GM08714 (cell line): ENCODE results near the gene LTO1.

Experiments
- H3K4me3 ChIP-seq: fragments of 200-500 bp; sonication (Bioruptor generic); 2 replicates; pipeline ENCODE4 v1.5.1; 2014; ENCODE audit warnings: mild to moderate bottlenecking, low read length, inconsistent platforms
- ZNF274 ChIP-seq: IDR thresholded peaks from 2 replicates; pipeline ENCODE4 v1.6.1; 2012; ENCODE audit warnings: mild to moderate bottlenecking, low read depth, low read length

LTO1 gene

GRCh38 chr11:69644962-69645675, 30.0 kb downstream of the LTO1 start:
- H3K4me3 ChIP-seq: no peak overlapping the region
- TF ChIP-seq ZNF274: no peak

DNA sequence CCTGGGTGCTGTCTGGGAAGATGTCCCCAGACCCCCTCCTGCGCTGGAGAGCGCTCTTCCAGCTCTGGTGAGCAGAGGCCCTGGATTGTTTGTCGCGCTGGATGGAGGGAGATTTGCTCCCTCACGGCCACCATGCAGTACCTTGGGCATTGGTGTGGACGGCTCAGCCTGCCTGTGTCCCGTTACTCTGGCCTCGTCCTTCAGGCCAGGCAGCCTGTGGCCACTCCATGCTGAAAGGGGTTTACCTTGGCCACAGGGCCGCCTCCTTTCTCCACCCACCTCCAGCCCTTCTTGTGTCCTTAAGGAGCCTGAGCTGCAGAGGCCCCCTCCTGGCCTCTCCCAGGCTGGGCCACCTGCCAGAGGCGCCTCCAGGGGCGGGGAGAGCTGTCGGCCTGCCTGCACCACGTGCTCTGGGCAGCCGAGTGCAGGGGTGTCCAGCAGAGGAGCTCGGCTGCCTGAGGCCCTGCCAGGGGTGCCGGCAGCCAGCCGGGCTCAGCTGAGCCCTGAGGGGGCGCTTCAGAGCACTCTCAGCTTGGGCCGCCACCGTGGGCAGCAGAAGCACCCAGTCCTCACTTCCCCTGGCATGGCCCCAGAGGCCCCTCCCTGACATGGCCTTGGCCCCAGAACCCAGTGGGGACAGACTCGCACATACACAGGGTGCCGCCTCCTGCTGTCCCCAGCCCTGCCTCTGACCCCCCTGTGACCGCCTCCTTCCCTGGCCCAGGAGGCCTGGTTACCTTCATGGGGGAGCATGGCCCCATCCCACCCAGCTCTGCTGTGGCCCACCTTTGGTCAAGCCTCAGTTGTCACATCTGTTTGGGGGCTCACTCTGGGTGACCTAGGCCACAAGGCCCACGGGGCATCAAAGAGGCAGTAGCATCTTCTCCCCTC, 30.8 kb downstream of the LTO1 start:
- H3K4me3 ChIP-seq: no peak overlapping the region
- TF ChIP-seq ZNF274: no peak

GRCh38 chr11:69643646-69644045, 31.5 kb downstream of the LTO1 start:
- no peak for TF ChIP-seq ZNF274
- H3K4me3 ChIP-seq: no peak overlapping the region

GRCh38 chr11:69642913-69643632, 32.1 kb downstream of the LTO1 start:
- peak overlapping the region; percentile 54; the same call in 1 of the 2 replicates for H3K4me3 ChIP-seq
- no peak for TF ChIP-seq ZNF274

DNA sequence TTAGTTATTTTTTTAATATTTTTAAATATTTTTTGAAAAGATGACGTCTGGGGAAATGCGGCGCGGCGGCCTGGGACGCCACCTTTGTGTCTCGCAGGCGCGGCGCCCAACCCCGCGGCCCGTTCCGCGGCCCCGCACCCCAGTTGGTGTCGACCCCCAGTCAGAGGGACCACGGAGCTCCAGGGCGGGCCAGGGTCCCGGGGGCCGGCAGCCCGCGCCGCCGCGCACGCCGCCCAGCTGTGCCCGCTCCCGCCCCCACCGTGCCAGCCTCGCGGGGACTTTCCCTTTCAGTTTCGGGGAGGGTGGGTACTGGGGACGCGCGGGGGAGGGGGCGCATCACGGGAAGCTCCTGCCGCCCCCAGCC, 32.6 kb downstream of the LTO1 start:
- no peak for TF ChIP-seq ZNF274
- H3K4me3 ChIP-seq: peak overlapping the region; percentile 54

DNA sequence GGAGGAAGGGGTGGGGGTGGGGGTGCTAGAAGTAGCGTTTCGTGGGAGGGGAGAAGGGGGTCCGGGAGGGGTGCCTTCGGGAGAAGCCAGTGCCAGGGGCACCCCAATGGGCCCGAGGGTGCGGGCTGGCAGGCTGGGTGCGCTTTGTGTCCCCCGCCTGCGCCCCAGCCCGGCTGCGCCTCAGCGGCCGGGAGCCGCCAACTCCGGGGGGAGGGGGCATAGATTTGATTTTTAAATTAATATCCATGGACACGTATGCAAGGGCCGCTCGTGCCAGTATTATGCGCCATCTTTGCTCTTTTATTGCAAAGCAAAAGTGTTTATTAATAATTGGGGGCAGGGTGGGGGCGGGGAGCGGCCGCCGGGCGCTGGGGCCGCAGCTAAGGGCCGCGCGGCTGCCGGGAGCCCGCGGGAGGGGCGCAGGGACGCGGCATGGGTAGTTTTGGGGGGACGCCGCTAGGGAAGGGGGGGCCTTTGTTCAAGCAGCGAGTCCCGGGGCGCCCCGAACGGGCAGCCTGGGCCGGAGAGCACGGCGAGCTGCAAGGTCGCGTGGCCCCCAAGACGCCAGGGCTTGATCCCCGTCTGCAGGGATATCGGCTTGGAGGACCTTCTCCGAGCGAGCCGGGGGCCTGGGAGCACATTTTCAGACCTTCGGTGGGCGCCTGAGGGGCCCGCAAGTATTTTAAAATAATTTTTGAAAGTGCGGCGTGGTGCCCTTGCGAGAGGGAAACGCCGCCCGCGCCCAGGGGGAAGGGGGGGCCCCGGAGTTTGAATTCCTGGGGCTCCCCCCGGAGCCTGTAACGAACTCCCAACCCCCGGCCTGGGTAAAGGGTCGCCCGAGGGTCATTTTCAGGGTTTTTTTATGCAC, 33.2 kb downstream of the LTO1 start:
- peak overlapping the region; percentile 54 for H3K4me3 ChIP-seq
- no peak for TF ChIP-seq ZNF274

DNA sequence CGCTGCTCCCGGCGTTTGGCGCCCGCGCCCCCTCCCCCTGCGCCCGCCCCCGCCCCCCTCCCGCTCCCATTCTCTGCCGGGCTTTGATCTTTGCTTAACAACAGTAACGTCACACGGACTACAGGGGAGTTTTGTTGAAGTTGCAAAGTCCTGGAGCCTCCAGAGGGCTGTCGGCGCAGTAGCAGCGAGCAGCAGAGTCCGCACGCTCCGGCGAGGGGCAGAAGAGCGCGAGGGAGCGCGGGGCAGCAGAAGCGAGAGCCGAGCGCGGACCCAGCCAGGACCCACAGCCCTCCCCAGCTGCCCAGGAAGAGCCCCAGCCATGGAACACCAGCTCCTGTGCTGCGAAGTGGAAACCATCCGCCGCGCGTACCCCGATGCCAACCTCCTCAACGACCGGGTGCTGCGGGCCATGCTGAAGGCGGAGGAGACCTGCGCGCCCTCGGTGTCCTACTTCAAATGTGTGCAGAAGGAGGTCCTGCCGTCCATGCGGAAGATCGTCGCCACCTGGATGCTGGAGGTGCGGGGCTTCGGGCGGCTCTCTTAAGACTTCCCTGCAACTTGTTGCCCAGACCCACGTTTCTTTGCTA, 34.1 kb downstream of the LTO1 start, which contains the start of gene CCND1:
TSS of gene CCND1 (plus strand) at position 162 of the 587 bp plus-strand sequence. CDS start at position 320, 158 bp downstream.
- no peak for TF ChIP-seq ZNF274
- H3K4me3 ChIP-seq: peak within 1 kb of the TSS; percentile 54

GRCh38 chr11:69640260-69640994, 34.7 kb downstream of the LTO1 start:
- no peak for TF ChIP-seq ZNF274
- no peak overlapping the region; the same call in 1 of the 2 replicates for H3K4me3 ChIP-seq

GRCh38 chr11:69639831-69640230, 35.3 kb downstream of the LTO1 start:
- no peak overlapping the region for H3K4me3 ChIP-seq
- TF ChIP-seq ZNF274: no peak

GRCh38 chr11:69638941-69639681, 36.0 kb downstream of the LTO1 start:
- no peak for TF ChIP-seq ZNF274
- no peak overlapping the region; the same call in 1 of the 2 replicates for H3K4me3 ChIP-seq

DNA sequence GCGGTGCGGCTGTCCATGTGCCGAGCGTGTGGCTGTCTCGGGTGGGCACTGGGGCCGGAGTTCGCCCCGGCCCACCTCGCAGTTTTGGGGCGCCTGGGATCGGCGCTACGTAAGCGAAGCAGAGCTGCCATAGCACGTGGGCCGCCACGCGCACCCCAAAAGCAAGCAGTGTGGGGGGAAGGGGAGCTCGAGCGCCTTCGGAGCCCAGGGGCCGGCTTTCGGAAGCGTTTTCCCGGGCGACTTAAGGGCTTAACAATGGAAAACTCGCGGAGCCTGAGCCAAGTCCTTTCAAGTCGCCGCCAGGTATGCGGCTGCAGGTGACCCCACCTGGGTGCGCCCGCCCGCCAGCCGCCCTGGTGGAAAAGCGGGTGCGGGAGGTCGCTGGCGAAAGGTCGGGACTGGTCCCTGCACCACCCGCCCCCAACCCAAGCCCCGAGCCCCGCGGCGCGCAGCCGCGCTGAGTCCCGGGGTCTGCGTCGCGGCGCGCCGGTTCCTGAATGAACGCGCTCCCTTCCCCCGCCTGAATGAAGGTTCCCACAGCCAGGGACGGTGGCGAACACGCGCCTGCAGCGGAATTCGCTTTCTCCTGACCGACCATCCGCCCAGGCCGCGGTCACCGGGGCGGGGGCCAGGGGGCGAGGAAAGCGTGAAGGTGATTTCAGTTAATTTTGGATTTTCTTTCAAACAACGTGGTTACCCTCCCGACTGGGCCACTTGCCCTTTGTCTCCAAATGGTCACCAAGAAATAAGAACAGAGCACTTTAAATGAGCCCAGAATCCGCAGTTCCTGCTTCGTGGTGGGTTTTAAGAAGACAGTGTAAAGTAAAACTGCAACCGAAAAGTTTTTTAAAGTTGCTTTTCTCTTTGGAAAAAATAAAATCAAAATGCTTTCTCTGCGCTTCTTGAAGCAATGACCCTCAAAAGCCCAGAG, 36.9 kb downstream of the LTO1 start:
- no peak for TF ChIP-seq ZNF274

More for the DNA sequence above, 36.9 kb downstream of the LTO1 start:
- H3K4me3 ChIP-seq: no peak overlapping the region; the same call in 1 of the 2 replicates
